Stimulated activated CD8-positive, alpha-beta memory T cell treated with anti-CD3 and anti-CD28 coated beads, Interleukin-15, amount 100 ng/mL, for 1 hour (primary cell): ENCODE data around the gene NEAT1.

ENCODE experiments used
- DNase-seq: peaks from one replicate; pipeline ENCODE4 v3.0.0-alpha.2; 2020; ENCODE audit warnings: low read depth

NEAT1 gene

DNA sequence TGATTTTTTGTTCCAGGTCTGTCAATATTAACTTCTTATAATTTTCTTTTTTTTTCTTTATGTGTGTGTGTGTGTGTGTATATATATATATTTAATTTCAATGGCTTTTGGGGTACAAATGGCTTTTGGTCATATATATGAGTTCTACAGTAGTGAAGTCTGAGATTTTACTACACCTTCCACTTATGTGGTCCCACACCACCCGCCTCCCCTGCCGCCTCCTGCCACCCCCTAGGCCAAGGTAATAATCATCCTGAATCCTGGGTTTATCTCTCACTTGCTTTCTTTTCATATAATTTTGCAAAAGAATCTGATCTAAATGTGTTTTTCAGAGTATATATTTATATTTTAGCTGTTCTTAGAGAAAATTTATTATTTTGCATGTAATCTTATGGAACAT is 11.1 kb downstream of the NEAT1 start:
- DNase-seq, result no peak

DNA sequence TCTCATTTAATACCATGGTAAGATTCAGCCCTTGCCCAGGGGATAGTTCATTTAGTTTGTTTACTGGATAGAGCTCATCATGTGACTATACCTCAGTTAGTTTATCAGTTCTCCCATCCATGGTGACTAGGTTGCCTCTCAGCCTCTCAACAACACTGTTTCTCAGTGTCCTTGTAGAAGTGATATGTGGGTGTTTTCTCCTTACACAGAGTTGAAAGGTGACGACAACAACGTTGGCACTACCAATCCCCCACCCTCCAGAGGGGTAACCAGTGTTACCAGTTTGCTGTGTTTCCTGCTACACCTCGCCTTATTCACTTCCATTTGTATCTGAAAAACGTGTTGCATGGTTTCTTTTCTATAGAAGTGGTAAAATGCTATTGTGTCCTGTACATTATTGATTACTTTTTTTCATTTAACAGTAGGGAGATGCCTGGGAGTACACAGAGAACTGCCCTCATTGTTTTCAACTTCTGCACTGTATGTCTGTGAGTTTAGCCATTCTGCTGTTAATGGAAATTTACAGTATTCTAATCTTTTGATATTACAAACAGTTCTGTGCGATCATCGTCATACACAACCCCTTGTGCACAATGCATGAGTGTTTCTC is 11.6 kb downstream of the NEAT1 start:
- no peak for DNase-seq

DNA sequence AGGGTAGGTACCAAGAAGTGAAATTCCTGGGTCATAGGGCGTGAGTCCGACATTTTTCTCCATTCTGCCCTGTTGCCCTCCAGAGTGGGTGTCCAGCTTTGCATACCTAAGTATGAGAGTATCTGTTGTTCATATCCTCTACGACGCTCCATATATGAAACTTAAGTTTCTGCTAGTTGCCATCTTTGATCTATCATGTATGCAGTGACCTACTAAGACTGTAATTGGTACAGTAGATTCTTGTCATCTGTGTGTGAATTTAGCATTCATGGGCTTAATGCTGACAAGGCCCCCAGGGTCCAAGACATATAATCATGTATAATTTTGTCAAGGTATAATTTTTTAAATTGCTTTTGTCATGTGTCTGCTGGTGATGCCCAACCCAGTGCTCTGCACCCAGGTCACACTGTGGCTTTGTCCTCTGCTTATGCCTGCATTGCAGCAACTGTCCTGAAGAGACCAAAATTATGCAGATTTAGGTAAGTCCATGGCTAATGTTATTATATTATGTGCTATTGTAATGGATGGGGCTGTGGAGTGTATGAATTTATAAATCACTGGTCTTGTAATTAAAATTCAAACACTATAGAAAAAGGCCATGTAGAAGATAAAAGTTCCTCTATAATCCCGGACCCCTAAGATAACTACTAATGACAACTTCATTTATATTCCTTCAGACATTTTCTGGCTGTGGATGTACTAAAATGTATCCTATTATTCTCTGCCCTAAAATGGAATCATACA is 12.2 kb downstream of the NEAT1 start:
- DNase-seq, result no peak

DNA sequence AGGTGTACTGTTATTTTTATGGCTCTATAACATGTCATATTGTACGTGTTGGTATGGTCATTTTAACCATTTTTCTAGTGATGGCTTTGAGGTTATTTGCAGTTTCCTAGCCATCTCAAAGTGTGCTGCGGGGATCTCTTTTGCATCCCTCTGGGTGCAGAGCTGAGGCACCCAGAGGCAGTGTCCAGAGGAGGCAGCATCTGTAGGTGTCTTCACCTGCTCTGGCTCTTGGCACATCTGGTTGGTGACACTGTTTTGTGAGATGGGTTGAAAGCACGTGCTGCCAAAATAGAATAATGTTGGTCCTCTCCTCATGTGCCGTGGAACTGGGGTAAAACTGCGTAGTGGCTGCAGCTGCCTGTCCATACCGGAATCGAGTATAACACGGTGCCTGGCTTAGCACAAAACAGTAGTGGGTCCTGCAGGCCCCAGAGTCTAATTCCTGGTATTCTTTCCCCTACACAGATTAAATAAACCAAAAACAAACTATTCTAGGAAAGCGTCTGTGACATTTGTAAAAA is 12.9 kb downstream of the NEAT1 start:
- no peak for DNase-seq

DNA sequence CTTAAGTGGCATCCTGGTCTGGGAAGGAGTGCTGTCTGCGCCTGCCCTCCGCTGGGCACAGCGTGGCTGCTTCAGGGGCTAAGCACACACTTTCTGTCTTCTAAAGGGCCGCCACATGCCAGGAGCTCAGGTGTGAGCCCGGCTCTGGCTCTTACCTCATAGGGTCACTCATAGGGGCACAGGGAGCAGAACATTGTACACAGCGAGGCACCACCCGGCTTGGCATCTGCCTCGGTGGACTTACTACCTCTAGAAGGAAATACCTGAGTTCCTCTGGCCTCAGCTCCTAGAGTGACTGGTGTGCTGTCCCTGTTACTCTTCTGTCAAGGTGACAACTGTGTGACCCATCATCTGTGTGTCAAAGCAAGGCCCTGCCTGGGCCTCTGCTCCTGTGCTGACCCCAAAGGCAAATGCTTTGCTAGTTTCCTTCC is 13.4 kb downstream of the NEAT1 start:
- no peak for DNase-seq

DNA sequence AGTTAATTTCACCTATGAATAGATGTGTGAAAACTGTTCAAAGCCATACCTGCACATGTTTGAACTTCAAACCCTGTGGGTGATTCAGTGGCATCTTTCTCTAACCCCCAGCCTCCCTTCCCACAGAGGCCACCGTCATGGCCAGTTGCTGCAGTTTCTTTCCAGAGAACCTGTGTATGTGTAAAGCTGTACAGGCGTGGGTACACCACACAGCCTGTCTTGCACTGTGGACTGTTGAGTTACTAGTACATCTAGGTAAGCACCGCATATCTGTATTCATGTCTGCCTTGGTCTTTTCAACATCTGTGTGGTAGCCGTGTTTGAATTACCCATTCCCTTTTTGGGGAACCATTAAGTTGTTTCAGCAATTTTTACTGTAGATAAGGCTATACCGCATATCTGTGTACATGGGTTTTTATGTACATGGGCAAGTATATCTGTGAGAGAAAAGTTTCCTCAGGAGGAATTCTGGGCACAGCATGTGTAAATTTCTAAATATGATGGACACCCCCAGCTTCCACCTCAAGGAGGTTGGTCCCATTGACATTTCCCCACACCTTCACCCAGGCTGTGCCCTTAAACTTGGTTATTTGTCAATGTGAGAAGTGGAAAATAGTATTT is 13.9 kb downstream of the NEAT1 start:
- no peak for DNase-seq

DNA sequence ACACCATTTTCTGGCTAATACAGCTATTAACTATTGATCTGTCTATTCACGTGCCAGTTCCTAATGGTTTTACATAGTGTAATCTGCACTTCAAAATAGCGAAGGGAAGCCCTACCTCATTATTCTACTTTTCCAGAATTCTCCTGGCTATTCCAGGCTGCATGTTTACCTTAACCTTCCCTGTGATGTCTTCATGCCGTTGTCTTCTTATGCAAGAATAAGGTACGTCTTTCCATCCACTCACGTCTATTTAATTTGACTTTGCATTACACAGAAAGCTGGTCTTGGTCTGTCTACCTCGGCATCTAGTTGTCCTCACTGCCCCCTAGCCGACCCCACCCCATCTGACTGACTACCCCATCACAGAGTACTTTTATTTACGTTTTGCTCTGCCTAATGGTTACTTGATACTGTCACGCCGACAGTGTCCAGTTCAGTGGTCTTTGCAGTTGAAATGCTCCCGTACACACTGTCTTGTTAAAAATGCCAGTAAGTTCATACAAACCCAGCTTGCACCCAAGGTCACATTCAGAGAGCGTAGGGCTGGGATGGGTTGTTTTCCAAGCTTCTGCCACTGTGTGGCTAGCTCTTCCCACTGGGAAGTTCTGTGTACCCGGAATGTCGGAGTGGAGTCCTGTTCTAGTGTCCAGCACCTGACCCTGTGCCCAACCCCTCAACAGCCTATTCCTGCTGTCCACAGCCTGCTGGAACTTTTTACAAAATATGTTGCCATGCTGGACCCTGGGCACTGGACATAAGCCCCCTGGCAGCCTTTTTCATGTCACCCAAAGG is 15.0 kb downstream of the NEAT1 start:
- no peak for DNase-seq

DNA sequence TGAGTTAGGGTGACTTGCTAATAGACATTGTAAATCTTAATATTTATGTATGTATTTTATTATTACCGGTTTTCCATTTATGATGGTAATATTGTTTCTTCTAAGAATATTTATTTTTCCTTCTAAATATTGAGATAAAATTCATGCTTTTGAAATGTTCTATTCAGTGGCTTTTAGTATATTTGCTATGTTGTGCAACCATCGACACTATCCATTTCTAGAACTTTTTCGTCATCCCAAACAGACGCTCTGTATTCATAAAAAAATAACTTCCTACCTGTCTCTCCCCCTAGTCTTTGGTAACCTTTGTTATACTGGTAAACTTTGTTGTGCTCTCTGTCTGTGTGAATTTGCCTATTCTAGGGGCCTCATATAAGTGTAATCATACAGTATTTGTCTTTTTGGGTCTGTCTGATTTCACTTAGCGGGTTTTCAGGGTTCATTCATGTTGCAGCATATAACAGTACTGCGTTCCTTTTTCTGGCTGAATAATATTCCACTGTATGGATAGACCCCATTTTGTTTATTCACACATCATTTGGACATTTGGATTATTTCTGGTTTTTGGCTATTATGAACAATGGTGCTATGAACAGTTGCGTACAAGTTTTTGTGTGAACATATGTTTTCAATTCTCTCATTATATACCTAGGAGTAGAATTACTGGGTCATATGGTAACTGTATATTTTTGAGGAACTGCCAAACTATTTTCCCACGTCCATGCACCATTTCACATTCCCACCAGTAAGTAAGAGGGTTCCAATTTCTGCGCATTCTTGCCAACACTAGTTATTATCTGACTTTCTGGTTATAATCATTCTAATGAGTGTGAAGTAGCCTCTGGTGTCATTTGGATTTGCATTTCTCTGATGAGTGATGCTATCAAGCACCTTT is 15.9 kb downstream of the NEAT1 start:
- no peak for DNase-seq

DNA sequence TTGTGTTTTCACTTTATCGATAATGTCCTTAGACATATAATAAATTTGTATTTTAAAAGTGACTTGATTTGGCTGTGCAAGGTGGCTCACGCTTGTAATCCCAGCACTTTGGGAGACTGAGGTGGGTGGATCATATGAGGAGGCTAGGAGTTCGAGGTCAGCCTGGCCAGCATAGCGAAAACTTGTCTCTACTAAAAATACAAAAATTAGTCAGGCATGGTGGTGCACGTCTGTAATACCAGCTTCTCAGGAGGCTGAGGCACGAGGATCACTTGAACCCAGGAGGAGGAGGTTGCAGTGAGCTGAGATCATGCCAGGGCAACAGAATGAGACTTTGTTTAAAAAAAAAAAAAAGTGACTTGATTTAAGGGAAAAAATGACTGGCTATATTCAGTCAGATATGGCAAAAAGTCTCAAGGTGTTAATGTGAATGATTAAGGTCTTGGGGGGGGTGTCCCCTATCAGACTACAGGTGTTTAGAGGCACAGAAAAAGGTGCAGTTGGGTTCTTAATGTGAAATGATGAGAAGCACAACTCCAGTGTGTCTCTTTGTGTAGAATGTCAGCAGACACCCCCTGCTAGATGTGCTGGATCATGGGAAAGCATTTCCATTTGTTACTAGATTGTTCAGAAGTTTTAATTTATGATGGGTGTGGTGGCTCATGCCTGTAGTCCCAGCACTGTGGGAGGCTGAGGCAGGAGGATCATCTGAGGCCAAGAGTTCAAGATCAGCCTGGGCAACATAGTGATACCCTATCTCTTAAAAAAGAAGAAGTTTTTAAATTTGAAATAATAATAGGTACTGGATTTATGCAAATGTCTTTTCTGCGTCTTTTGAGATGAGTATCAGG is 17.0 kb downstream of the NEAT1 start:
- DNase-seq, result no peak

DNA sequence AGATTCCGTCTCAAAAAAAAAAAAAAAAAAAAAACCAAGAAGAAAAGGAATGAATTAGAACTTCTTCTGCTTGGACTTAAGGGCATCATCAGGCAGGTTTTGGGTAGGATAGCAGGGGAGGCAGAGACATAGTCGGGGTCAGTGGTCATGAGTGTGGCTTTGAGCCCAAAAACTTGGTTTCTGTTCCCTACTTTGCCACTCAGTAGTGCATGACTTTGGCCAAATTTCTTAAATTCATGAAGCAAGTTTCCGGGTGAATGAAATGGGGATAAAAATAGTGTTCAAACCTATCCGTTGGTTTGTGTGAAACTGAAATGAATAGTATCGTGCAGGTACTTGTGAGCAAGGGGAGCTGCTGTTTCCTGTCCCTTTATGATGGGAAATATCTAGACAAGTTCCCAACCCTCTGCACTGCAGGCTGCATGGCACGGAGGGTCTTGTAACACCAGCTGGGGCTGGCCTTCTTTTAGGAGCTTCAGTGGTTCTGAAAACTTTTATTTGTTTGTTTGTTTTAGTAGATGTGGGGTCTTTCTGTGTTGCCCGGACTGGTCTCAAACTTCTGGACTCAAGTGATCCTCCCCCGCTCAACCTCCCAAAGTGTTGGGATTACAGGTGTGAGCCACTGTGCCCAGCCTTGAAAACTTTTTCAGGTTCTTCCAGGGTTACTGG is 18.4 kb downstream of the NEAT1 start:
- no peak for DNase-seq

DNA sequence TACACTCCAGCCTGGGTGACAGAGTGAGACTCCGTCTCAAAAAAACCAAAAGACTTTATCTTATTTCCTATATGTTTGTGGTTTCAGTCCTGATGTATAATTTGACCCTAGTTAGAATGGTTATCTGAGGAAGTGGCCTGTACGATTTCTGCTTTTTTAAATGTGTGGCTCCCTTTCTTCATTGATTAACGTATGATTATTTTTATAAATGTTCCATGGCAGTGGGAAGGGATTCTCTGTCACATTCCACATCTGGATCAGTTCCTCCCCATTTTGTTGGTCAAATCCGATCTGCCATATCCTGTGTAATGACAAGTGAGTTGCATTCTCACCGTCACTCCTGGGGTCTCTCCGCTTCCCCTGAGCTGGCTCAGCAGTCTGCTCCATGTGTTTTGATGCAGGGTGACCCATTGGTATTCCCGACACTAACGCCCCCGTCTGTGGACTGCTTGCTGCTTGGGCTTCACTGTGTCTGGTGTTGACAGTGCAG is 20.3 kb downstream of the NEAT1 start:
- DNase-seq, result no peak

DNA sequence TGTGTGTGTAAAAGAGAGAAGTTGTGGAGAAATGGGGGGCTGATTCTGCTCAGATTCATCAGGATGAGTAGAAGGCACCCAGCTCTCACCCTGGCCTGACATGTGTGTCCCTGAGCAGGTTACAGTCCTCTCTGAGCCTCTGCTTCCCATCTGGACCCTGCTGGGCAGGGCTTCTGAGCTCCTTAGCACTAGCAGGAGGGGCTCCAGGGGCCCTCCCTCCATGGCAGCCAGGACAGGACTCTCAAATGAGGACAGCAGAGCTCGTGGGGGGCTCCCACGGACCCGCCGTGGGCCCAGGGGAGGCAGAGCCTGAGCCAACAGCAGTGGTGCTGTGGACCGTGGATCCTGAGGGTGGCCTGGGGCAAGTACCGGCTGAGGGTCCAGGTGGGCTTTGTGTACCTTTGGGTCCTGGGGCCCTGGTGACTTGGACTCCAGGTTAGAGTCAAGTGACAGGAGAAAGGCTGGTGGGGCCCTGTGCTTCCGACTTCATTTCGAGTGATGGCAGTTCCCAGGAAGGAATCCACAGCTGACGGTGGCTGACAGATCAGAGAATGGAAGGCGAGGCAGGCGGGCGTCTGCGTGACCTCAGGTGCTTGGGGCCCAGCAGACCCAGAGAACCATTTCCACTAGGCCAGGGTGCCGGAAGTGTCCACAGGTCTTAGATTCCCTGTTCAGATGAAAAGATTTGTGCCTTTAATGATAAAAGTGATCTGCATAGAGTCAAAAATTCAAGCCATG is 21.9 kb downstream of the NEAT1 start:
- no peak for DNase-seq

DNA sequence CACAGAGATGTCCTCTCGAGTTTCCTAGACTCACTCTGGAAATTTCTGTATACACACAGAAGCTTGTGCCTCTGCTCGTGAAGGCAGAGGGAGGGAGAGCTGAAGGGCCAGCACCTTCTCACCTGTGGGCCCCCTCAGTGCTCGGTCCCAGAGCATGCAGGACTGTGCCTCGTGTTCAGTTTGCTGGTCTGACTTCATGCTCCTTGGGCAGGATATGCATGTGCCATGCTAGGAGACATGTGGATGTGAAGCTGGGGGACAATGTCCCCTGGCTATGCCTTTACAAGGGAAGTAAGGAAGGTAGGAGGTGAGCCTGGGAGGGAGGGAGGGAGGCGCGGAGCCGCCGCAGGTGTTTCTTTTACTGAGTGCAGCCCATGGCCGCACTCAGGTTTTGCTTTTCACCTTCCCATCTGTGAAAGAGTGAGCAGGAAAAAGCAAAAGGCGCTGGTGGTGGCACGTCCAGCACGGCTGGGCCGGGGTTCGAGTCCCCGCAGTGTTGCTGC is 22.6 kb downstream of the NEAT1 start:
- DNase-seq, result no peak

DNA sequence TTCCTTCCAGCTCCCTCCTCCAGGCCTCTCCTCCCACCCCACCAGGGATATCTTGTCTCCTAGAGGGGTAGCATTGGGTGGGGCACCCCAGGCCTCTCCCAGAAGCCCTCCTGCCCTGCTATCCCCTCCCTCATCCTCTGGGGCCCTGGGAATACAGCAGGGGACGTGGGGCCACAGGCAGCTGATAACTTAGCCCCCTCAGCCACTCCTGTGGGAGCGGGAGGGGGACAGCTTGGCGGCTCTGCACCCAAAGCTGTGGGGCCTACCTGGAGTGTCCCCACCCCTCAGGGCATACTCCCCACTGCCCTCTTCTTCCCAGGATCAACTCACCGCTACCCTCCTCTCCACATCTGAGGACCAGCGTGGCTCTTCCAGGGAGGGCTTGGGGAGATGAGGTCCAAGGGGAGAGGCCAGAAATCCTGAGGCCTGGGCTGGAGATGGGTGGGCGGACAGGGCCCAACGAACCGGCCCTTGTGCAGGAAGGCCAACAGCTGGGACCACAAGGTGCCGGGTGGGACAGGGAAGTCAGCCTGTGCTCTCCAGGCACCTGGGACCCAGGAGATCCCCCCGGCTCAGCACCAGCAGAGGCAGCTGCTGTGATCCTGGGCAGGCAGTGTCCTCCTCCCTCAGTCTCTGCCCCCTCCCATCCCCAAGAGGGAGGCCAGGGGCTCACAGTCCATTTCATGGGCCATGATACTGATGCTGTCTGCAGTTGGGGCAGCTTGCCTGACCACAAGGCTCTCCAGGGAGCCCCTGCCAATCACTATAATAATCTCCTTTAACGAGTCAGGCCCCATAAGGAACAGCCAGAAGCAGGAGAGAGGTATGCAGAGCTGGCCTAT is 23.2 kb downstream of the NEAT1 start:
- DNase-seq, result no peak

DNA sequence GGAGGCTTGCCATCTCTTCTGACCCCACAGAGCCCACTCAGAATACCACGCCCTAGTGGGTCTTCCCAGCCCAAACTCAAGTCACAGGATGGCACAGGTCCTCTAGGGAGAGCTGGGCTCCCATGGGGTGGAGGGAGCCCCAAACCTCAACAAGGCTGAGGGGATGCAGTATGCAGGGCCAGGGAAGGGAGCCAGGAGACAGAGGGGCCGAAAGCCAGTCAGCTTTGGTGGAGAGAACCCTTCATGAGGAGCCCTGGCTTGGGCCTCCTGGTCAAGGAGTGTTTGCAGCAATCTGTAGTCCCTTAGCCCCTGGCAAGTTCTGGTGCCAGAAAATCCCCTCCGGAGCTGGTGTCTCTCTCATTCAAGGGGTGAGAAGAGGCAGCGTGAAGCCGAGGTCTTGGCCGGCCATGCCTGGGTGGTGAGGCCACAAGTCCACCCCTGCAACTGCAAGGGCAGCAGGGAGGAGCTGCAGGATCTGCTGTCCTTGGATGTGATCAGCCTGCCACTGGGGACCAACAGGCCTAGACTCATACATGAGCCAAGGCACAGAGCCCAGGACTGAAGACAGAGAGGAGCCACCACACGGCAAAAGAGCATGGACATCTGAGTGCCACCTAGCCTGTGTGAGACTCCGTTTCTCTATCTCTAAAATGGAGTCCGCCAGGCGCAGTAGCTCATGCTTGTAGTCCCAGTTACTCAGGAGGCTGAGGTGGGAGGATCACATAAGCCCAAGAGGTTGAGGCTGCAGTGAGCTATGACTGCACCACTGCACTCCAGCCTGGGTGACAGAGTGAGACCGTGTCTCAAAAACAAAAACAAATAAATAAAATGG is 24.1 kb downstream of the NEAT1 start:
- no peak for DNase-seq

DNA sequence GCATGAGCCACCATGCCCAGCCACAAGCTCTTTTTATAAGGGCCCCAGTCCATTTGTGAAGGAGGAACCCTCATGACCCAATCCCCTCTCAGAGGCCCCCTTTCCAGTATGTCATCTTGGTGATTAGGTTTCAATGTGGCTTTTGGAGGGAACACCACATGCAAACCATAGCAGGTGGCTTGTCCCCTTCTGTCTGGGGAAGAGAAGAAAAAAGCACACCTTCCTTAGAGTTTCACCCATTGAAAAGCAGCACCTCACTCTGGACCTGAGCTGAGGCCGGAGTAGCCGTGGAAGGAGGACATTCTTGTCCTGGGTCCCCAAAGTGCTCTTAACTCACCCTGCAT is 25.4 kb downstream of the NEAT1 start:
- DNase-seq, result no peak
